IMR-90 (cell line): Measurements from ENCODE around the gene WASL.

Experiments used
- CEBPB ChIP-seq: IDR thresholded peaks from 2 replicates; pipeline ENCODE4 v1.6.1; 2012; ENCODE audit warnings: low read depth, low read length, improper control_type of control experiment
- CHD1 ChIP-seq: IDR thresholded peaks from 2 replicates; pipeline ENCODE4 v1.6.1; 2012; ENCODE audit warnings: low read depth, low read length, improper control_type of control experiment
- CTCF ChIP-seq: conservative IDR thresholded peaks from 2 replicates; pipeline ENCODE4 v1.5.1; 2012; ENCODE audit warnings: mild to moderate bottlenecking, low read depth, low read length, improper control_type of control experiment
- ELK1 ChIP-seq: fragments of 150-350 bp; IDR thresholded peaks from 2 replicates; pipeline ENCODE4 v1.6.1; 2016; ENCODE audit warnings: low read depth, mild to moderate bottlenecking, low read length, moderate library complexity, borderline replicate concordance
- MAFK ChIP-seq: IDR thresholded peaks from 2 replicates; pipeline ENCODE4 v1.6.1; 2012; ENCODE audit warnings: low read depth, low read length, improper control_type of control experiment
- MXI1 ChIP-seq: IDR thresholded peaks from 2 replicates; pipeline ENCODE4 v1.6.1; 2012; ENCODE audit warnings: low read depth, mild to moderate bottlenecking, low read length, moderate library complexity, borderline replicate concordance
- POLR2A ChIP-seq: IDR thresholded peaks from 2 replicates; pipeline ENCODE4 v1.6.1; 2012; ENCODE audit warnings: mild to moderate bottlenecking, low read depth, low read length
- RFX5 ChIP-seq: IDR thresholded peaks from 2 replicates; pipeline ENCODE4 v1.8.0; 2012; ENCODE audit warnings: low read depth, mild to moderate bottlenecking, low read length, moderate library complexity
- SMC3 ChIP-seq: fragments of 150-350 bp; IDR thresholded peaks from 2 replicates; pipeline ENCODE4 v1.6.1; 2016; ENCODE audit warnings: low read depth, mild to moderate bottlenecking, antibody characterized with exemption, low read length, moderate library complexity
- USF2 ChIP-seq: fragments of 150-350 bp; IDR thresholded peaks from 2 replicates; pipeline ENCODE4 v1.6.1; 2017; ENCODE audit warnings: mild to moderate bottlenecking, antibody characterized with exemption, low read length, low read depth

- TF ChIP-seq CTCF, result no peak
- TF ChIP-seq CEBPB, result no peak
- no peak for TF ChIP-seq POLR2A
- no peak for TF ChIP-seq MAFK
- TF ChIP-seq SMC3, result no peak
- no peak for TF ChIP-seq MXI1
- TF ChIP-seq CHD1, result no peak
- TF ChIP-seq RFX5, result no peak
- no peak for TF ChIP-seq ELK1
- no peak for TF ChIP-seq USF2
Observed at GRCh38 chr7:123690550-123690949, 58.3 kb downstream of the WASL start.
